GM12878 (cell line): ENCODE measurements around the gene GALP. TPM values are rescaled to one million over a fixed set of nuclear protein-coding genes. Genes with fewer than 3 reads are reported as not detected.

ENCODE experiments used
- ATAC-seq: fragments of 200-7000 bp; cut with Tn5 transposase; 3 replicates; pipeline ENCODE4 v1.9.1; 2020; ENCODE audit warnings: mild to moderate bottlenecking, moderate library complexity
- BruUV-seq: library from RNA; stranded (reverse); fragments of 400-500 nt; replicated peaks from 2 replicates; lab custom pipeline; 2021; lab: Mats Ljungman, UMichigan
- CTCF ChIA-PET: fragments of 300-600 bp; sonication (Branson Sonifier 250); formaldehyde crosslinking; extraction: SDS; loops from one replicate; lab custom pipeline; 2021; ENCODE audit warnings: inconsistent platforms; lab: Yijun Ruan, JAX
- POLR2A ChIA-PET: fragments of 350-600 bp; formaldehyde crosslinking; extraction: SDS; loops from one replicate; lab custom pipeline; 2021; ENCODE audit warnings: inconsistent platforms; lab: Charles Lee
- RAD21 ChIA-PET: fragments of 300-600 bp; sonication (Branson Sonifier 250); formaldehyde crosslinking; loops from one replicate; lab custom pipeline; 2023; ENCODE audit warnings: antibody characterized with exemption; ENCODE audit not compliant: unreplicated experiment; lab: Charles Lee
- SMC1A ChIA-PET: fragments of 300-600 bp; sonication (Branson Sonifier 250); formaldehyde crosslinking; loops from one replicate; lab custom pipeline; 2023; ENCODE audit not compliant: unreplicated experiment, uncharacterized antibody; lab: Charles Lee
- DNase-seq: peaks from one replicate; pipeline ENCODE4 v3.0.0-alpha.2; 2011; ENCODE audit warnings: low read depth, low spot score
- FAIRE-seq: peaks from 3 replicates; lab custom pipeline; 2011; peaks lifted over from hg19 to GRCh38; lab: Jason Lieb, UNC
- H2AFZ ChIP-seq: 2 replicates; pipeline ENCODE4 v1.6.0; 2011; ENCODE audit warnings: low read depth, low read length, control low read depth; ENCODE audit not compliant: control insufficient read depth
- H3K27ac ChIP-seq: 2 replicates; pipeline ENCODE4 v1.5.1; 2011; ENCODE audit warnings: control low read depth; ENCODE audit not compliant: control insufficient read depth, insufficient read depth
- H3K27me3 ChIP-seq, 2 experiments: replicated peaks in 1 of 2; 2 replicates each; pipeline versions ENCODE4 v1.6.0 to v1.6.1; 2011; ENCODE audit warnings: low read length in 1 of 2; ENCODE audit not compliant: control insufficient read depth in 2 of 2, insufficient read depth in 2 of 2
- H3K36me3 ChIP-seq, 2 experiments: 2 replicates each; pipeline ENCODE4 v1.5.1; 2011; ENCODE audit warnings: low read length in 1 of 2; ENCODE audit not compliant: control insufficient read depth in 2 of 2, insufficient read depth in 2 of 2
- H3K4me1 ChIP-seq: 2 replicates; pipeline ENCODE4 v1.6.1; 2011; ENCODE audit warnings: mild to moderate bottlenecking, low read length, moderate library complexity, mixed read lengths; ENCODE audit not compliant: control insufficient read depth, insufficient read depth
- H3K4me2 ChIP-seq: 2 replicates; pipeline ENCODE4 v1.6.0; 2011; ENCODE audit warnings: control low read depth; ENCODE audit not compliant: control insufficient read depth, insufficient read depth
- H3K4me3 ChIP-seq: fragments of 200-600 bp; sonication (generic); 2 replicates; pipeline ENCODE4 v1.5.1; 2016
- H3K79me2 ChIP-seq: 2 replicates; pipeline ENCODE4 v1.6.0; 2011; ENCODE audit warnings: low read length; ENCODE audit not compliant: control insufficient read depth, insufficient read depth
- H3K9ac ChIP-seq: 2 replicates; pipeline ENCODE4 v1.8.0; 2011; ENCODE audit warnings: low read length, control low read depth, mixed read lengths; ENCODE audit not compliant: control insufficient read depth, insufficient read depth
- H3K9me3 ChIP-seq: replicated peaks from 3 replicates; pipeline ENCODE4 v1.5.1; 2011; ENCODE audit warnings: mild to moderate bottlenecking, low read length; ENCODE audit not compliant: control insufficient read depth, insufficient read depth
- H4K20me1 ChIP-seq: 2 replicates; pipeline ENCODE4 v1.6.0; 2011; ENCODE audit not compliant: control insufficient read depth, insufficient read depth
- BACH1 ChIP-seq: fragments of 450-650 bp; IDR thresholded peaks from 2 replicates; pipeline ENCODE4 v1.6.1; 2017; ENCODE audit warnings: mild to moderate bottlenecking, borderline replicate concordance
- NRF1 ChIP-seq: conservative IDR thresholded peaks from 2 replicates; pipeline ENCODE4 v1.6.1; 2011; ENCODE audit warnings: mild to moderate bottlenecking, low read depth, low read length, improper control_type of control experiment
- PKNOX1 ChIP-seq: fragments of 450-650 bp; IDR thresholded peaks from 2 replicates; pipeline ENCODE4 v1.6.1; 2016; ENCODE audit warnings: mild to moderate bottlenecking
- RELA ChIP-seq: fragments of 450-650 bp; IDR thresholded peaks from 2 replicates; pipeline ENCODE4 v1.8.0; 2014; ENCODE audit warnings: borderline replicate concordance; ENCODE audit not compliant: partially characterized antibody
- SUZ12 ChIP-seq: fragments of 200-600 bp; sonication (generic); IDR thresholded peaks from one replicate; pipeline ENCODE4 v1.6.1; 2018; ENCODE audit warnings: antibody characterized with exemption, mild to moderate bottlenecking; ENCODE audit not compliant: unreplicated experiment
- WGBS: methylation state at CpG from one replicate; pipeline ENCODE4 v1.1.6; 2016; ENCODE audit warnings: low lambda C conversion rate; ENCODE audit not compliant: insufficient replicate concordance, insufficient coverage; ENCODE audit errors: missing lambda C conversion rate; 5-methylcytosine and 5-hydroxymethylcytosine counted together
- in situ Hi-C: fragments of 300-500 bp; cut with MboI; formaldehyde crosslinking; loops from 9 replicates; pipeline ENCODE4 v1.14.3; 2018; ENCODE audit warnings: mixed read lengths
- intact Hi-C: fragments of 100-400 bp; cut with micrococcal nuclease; formaldehyde crosslinking; loops from one replicate; pipeline ENCODE4 v1.14.2; 2022; ENCODE audit not compliant: unreplicated experiment
- polyA plus RNA-seq, 11 experiments: library from polyadenylated mRNA; depleted of rRNA in 4 of 11; unstranded in 6 of 11; stranded (reverse) in 5 of 11; fragments of >200 nt; fragmentation: Nextera tagmentation in 4 of 11; fragmentation: Illumina TruSeq in 1 of 11; extraction: Ambion mirVana in 4 of 11; extraction: Trizol in 1 of 11; gene quantifications; 1 replicate in 1 of 11; 2 replicates in 10 of 11; pipeline versions ENCODE4 v1.2.1 to v1.2.3, GENCODE V29; 2011 to 2016; ENCODE audit warnings: inconsistent platforms in 2 of 11, missing spikeins in 2 of 11, low read depth in 1 of 11
- total RNA-seq, 4 experiments: library from RNA; depleted of rRNA in 3 of 4; stranded (reverse); fragments of >200 nt in 3 of 4; fragmentation: Illumina TruSeq in 1 of 4; extraction: Trizol in 1 of 4; gene quantifications; 2 replicates each; pipeline versions ENCODE4 v1.2.1 to v1.2.3, GENCODE V29; 2013 to 2021
- TF ChIP-seq, protein P1 (sequence below): IDR thresholded peaks from 2 replicates; pipeline ENCODE4 v1.6.1; 2012; ENCODE audit warnings: low read length, inconsistent platforms
- TF ChIP-seq, protein P2 (sequence below): IDR thresholded peaks from 2 replicates; pipeline ENCODE4 v1.6.1; 2012; ENCODE audit warnings: low read depth, low read length, improper control_type of control experiment
- TF ChIP-seq, protein P3 (sequence below): IDR thresholded peaks from 2 replicates; pipeline ENCODE4 v1.6.1; 2012; ENCODE audit warnings: mild to moderate bottlenecking, low read depth, low read length

Gene GALP
- total and polyA plus RNA-seq, 10 of the 15 experiments (the other 5 are each of a cell fraction or from before 2014, with no cell fraction given) = not detected

DNA sequence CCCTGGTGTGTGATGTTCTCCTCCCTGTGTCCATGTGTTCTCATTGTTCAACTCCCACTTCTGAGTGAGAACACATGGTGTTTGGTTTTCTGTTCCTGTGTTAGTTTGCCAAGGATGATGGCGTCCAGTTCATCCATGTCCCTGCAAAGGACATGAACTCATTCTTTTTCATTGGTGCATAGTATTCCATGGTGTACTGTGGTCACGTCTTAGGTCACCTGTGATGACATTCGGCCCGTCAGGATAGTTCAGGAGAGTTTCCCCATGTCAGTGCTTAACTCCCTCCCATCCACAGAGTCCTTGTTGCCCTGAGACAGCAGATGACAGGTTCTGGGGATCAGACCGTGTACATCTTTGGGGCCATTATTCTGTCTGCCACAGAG lies 26.2 kb upstream of the GALP start:
- ATAC-seq (no peak), FAIRE-seq (no peak), DNase-seq (no peak)
- SMC1A ChIA-PET = interaction anchor here (0.6 kb wide), 1 partner anchor 15 kb away, joined by 3 read pairs; no protein-coding TSS in a partner anchor
- Histone ChIP-seq H3K9me3 (no peaks in the 10 kb centered on the region), H3K9ac (no peak overlapping the region), H4K20me1 (no peaks in the 10 kb centered on the region), H3K79me2 (no peaks in the 10 kb centered on the region), H3K36me3 (peaks cover 4 to 7% of the 10 kb centered on the region in 2 experiments; a peak in 3 of 4 replicates), H3K4me1 (no peaks in the 10 kb centered on the region), H3K27ac (no peak overlapping the region), H3K27me3 (no peaks in the 10 kb centered on the region), H2AFZ (no peak overlapping the region), H3K4me3 (no peak overlapping the region), H3K4me2 (no peak overlapping the region)
- RAD21 ChIA-PET = no interaction called here
- intact Hi-C loops = no loop called here
- POLR2A ChIA-PET = no interaction called here
- in situ Hi-C loops = loop anchor here (25.0 kb wide), 1 partner anchor 1663 kb away; the partner anchor contains the start of gene ZNF552
- CTCF ChIA-PET = interaction anchor here (0.6 kb wide), 1 partner anchor 683 kb away, joined by 3 read pairs; no protein-coding TSS in a partner anchor
- TF ChIP-seq PKNOX1 (no peak), RELA (no peak), SUZ12 (no peak), BACH1 (no peak), NRF1 (no peak)
- TF ChIP-seq, protein P1, sequence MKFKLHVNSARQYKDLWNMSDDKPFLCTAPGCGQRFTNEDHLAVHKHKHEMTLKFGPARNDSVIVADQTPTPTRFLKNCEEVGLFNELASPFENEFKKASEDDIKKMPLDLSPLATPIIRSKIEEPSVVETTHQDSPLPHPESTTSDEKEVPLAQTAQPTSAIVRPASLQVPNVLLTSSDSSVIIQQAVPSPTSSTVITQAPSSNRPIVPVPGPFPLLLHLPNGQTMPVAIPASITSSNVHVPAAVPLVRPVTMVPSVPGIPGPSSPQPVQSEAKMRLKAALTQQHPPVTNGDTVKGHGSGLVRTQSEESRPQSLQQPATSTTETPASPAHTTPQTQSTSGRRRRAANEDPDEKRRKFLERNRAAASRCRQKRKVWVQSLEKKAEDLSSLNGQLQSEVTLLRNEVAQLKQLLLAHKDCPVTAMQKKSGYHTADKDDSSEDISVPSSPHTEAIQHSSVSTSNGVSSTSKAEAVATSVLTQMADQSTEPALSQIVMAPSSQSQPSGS = no peak
- TF ChIP-seq, protein P2, sequence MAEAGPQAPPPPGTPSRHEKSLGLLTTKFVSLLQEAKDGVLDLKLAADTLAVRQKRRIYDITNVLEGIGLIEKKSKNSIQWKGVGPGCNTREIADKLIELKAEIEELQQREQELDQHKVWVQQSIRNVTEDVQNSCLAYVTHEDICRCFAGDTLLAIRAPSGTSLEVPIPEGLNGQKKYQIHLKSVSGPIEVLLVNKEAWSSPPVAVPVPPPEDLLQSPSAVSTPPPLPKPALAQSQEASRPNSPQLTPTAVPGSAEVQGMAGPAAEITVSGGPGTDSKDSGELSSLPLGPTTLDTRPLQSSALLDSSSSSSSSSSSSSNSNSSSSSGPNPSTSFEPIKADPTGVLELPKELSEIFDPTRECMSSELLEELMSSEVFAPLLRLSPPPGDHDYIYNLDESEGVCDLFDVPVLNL = no peak
- TF ChIP-seq, protein P3, sequence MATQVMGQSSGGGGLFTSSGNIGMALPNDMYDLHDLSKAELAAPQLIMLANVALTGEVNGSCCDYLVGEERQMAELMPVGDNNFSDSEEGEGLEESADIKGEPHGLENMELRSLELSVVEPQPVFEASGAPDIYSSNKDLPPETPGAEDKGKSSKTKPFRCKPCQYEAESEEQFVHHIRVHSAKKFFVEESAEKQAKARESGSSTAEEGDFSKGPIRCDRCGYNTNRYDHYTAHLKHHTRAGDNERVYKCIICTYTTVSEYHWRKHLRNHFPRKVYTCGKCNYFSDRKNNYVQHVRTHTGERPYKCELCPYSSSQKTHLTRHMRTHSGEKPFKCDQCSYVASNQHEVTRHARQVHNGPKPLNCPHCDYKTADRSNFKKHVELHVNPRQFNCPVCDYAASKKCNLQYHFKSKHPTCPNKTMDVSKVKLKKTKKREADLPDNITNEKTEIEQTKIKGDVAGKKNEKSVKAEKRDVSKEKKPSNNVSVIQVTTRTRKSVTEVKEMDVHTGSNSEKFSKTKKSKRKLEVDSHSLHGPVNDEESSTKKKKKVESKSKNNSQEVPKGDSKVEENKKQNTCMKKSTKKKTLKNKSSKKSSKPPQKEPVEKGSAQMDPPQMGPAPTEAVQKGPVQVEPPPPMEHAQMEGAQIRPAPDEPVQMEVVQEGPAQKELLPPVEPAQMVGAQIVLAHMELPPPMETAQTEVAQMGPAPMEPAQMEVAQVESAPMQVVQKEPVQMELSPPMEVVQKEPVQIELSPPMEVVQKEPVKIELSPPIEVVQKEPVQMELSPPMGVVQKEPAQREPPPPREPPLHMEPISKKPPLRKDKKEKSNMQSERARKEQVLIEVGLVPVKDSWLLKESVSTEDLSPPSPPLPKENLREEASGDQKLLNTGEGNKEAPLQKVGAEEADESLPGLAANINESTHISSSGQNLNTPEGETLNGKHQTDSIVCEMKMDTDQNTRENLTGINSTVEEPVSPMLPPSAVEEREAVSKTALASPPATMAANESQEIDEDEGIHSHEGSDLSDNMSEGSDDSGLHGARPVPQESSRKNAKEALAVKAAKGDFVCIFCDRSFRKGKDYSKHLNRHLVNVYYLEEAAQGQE = no peak
- no TSS peak for BruUV-seq
- 93% methylated on average over 5 of the region's 5 CpGs for WGBS
